Hypothalamus (tissue), 51 donors: ENCODE measurements around the gene SRD5A3.

Experiments used
- DNase-seq, 51 donors: peaks; one replicate each; lab custom pipeline; 2025; lab: John Stamatoyannopoulos, UW

The SRD5A3 gene

GRCh38 chr4:55345980-55346850, at the start of gene SRD5A3:
TSS of gene SRD5A3 (plus strand) at chr4:55346242. CDS start at chr4:55346337, 95 bp downstream.
- peak; percentile 32 to 93 (median 80) for DNase-seq

GRCh38 chr4:55297346-55297745, 48.7 kb upstream of the SRD5A3 start:
- DNase-seq: no peak

GRCh38 chr4:55303760-55304165, 42.3 kb upstream of the SRD5A3 start:
- DNase-seq: no peak

GRCh38 chr4:55304303-55304702, 41.7 kb upstream of the SRD5A3 start:
- no peak for DNase-seq

GRCh38 chr4:55308071-55308470, 38.0 kb upstream of the SRD5A3 start:
- DNase-seq: no peak

- peak in 27 of 51 donors; percentile 2 to 56 (median 14) for DNase-seq
Measured at GRCh38 chr4:55311792-55312488, 34.1 kb upstream of the SRD5A3 start.

GRCh38 chr4:55312489-55313101, 33.4 kb upstream of the SRD5A3 start:
- DNase-seq: peak in 12 of 51 donors; percentile 0 to 52 (median 6)

GRCh38 chr4:55314141-55314820, 31.8 kb upstream of the SRD5A3 start:
- DNase-seq: peak in 6 of 51 donors; percentile 1 to 9 (median 3)

- DNase-seq: no peak
Measured at GRCh38 chr4:55318175-55319129, 27.6 kb upstream of the SRD5A3 start.

- DNase-seq: peak in 36 of 51 donors; percentile 1 to 83 (median 36)
Measured at GRCh38 chr4:55321707-55322264, 24.3 kb upstream of the SRD5A3 start.

- no peak for DNase-seq
Measured at GRCh38 chr4:55323375-55323774, 22.7 kb upstream of the SRD5A3 start.

- DNase-seq: no peak
Measured at GRCh38 chr4:55326629-55327028, 19.4 kb upstream of the SRD5A3 start.

GRCh38 chr4:55329012-55329411, 17.0 kb upstream of the SRD5A3 start:
- DNase-seq: no peak

- no peak for DNase-seq
Measured at GRCh38 chr4:55330241-55330640, 15.8 kb upstream of the SRD5A3 start.

GRCh38 chr4:55336138-55337034, 9.7 kb upstream of the SRD5A3 start:
- no peak for DNase-seq

GRCh38 chr4:55337944-55338343, 8.1 kb upstream of the SRD5A3 start:
- no peak for DNase-seq

GRCh38 chr4:55338486-55338885, 7.6 kb upstream of the SRD5A3 start:
- DNase-seq: no peak

GRCh38 chr4:55340266-55340665, 5.8 kb upstream of the SRD5A3 start:
- no peak for DNase-seq
